ENCODE results near the gene ALDH1L1. TPM values are rescaled to one million over a fixed set of nuclear protein-coding genes. Genes with fewer than 3 reads are reported as not detected.

The ALDH1L1 gene
- total RNA-seq, 1 experiment from 2014 or later: 1.2 TPM

GRCh38 chr3:126111126-126111551, 69.2 kb downstream of the ALDH1L1 start:
- no peaks in the 10 kb centered on the region for H3K4me1 Mint-ChIP-seq
- H3K27me3 Mint-ChIP-seq (ENCODE audit: low read depth): no peaks in the 10 kb centered on the region; the same call in 1 of the 2 replicates
- no peak for TF ChIP-seq PRRX2 (CRISPR knock-in tag; IDR thresholded peaks at IDR 0.05)
- no peak for TF ChIP-seq ESRRA (CRISPR knock-in tag; IDR thresholded peaks at IDR 0.05; ENCODE audit: borderline replicate concordance)
- TF ChIP-seq IRF2 (CRISPR knock-in tag; IDR thresholded peaks at IDR 0.05; ENCODE audit: borderline replicate concordance, low read depth): no peak
- no peak for TF ChIP-seq ZNF425 (CRISPR knock-in tag; conservative IDR thresholded peaks at IDR 0.05)
- TF ChIP-seq ZSCAN18 (CRISPR knock-in tag; IDR thresholded peaks at IDR 0.05): no peak
- no peak for TF ChIP-seq ATF1 (CRISPR knock-in tag; IDR thresholded peaks at IDR 0.05)
- no peak for TF ChIP-seq SP1 (CRISPR knock-in tag; conservative IDR thresholded peaks at IDR 0.05)
- TF ChIP-seq PRDM15 (CRISPR knock-in tag; IDR thresholded peaks at IDR 0.05): no peak
- TF ChIP-seq IRF1 (CRISPR knock-in tag; IDR thresholded peaks at IDR 0.05): no peak
- no peak for TF ChIP-seq GRHL2 (CRISPR knock-in tag; IDR thresholded peaks at IDR 0.05; ENCODE audit: insufficient replicate concordance, severe bottlenecking)
- no peak for TF ChIP-seq ATF3 (CRISPR knock-in tag; conservative IDR thresholded peaks at IDR 0.05)
- TF ChIP-seq ZNF671 (CRISPR knock-in tag; IDR thresholded peaks at IDR 0.05): no peak
- no peak for TF ChIP-seq MAX (CRISPR knock-in tag; IDR thresholded peaks at IDR 0.05)
- no peak for TF ChIP-seq E2F1 (CRISPR knock-in tag; IDR thresholded peaks at IDR 0.05)
- no peak for TF ChIP-seq ZMAT4 (CRISPR knock-in tag; IDR thresholded peaks at IDR 0.05)
- TF ChIP-seq MLX (CRISPR knock-in tag; IDR thresholded peaks at IDR 0.05): no peak
- no peak for TF ChIP-seq PREB (CRISPR knock-in tag; IDR thresholded peaks at IDR 0.05; ENCODE audit: borderline replicate concordance)
- TF ChIP-seq NFE2L1 (CRISPR knock-in tag; IDR thresholded peaks at IDR 0.05): no peak
- TF ChIP-seq ATF2 (CRISPR knock-in tag; IDR thresholded peaks at IDR 0.05; ENCODE audit: borderline replicate concordance, low read depth): no peak
- no peak for ATAC-seq
- CTCF ChIA-PET: interaction anchor here (0.8 to 0.9 kb wide), 2 partner anchors 8 to 139 kb away, joined by 3 to 4 read pairs; no protein-coding TSS in a partner anchor
- no peak overlapping the region for H3K4me3 Mint-ChIP-seq
- POLR2A ChIA-PET: no interaction called here
- DNase-seq (ENCODE audit: low spot score): no peak
- no peak overlapping the region for H3K27ac Mint-ChIP-seq
- H3K36me3 Mint-ChIP-seq: no peaks in the 10 kb centered on the region
- no peaks in the 10 kb centered on the region for H3K9me3 Mint-ChIP-seq
